Kidney epithelial cell (primary cell): ENCODE data around the gene MAEA. TPM values are rescaled to one million over a fixed set of nuclear protein-coding genes. Genes with fewer than 3 reads are reported as not detected.

Experiments
- DNase-seq: peaks from one replicate; pipeline ENCODE4 v3.0.0-alpha.2; 2010; ENCODE audit warnings: low read depth
- H3K27me3 ChIP-seq: 2 replicates; pipeline ENCODE4 v1.6.0; 2011; ENCODE audit warnings: low read length; ENCODE audit not compliant: control insufficient read depth, insufficient read depth
- H3K36me3 ChIP-seq: 2 replicates; pipeline ENCODE4 v1.5.1; 2011; ENCODE audit warnings: low read length; ENCODE audit not compliant: control insufficient read depth, insufficient read depth
- H3K4me3 ChIP-seq: 2 replicates; pipeline ENCODE4 v1.5.1; 2011; ENCODE audit warnings: low read depth, mild to moderate bottlenecking, control low read depth, low read length
- CTCF ChIP-seq: IDR thresholded peaks from 2 replicates; pipeline ENCODE4 v1.5.1; 2011; ENCODE audit warnings: mild to moderate bottlenecking, moderate library complexity, low read length, control low read depth, inconsistent platforms; ENCODE audit not compliant: insufficient read depth, poor library complexity, severe bottlenecking
- total RNA-seq: library from RNA; depleted of rRNA; stranded (reverse); fragments of >200 nt; gene quantifications from 2 replicates; pipeline ENCODE4 v1.2.3, GENCODE V29; 2015

MAEA gene
- total RNA-seq, 1 donor from 2014 or later = 79.1 TPM

- DNase-seq = no peak
- H3K27me3 ChIP-seq = no peaks in the 10 kb centered on the region
- H3K4me3 ChIP-seq = peak overlapping the region; percentile 85
- H3K36me3 ChIP-seq = no peaks in the 10 kb centered on the region
- peak; percentile 15 for TF ChIP-seq CTCF
Observed at GRCh38 chr4:1345903-1346780, 56.5 kb downstream of the MAEA start.

GRCh38 chr4:1346781-1347409, 57.2 kb downstream of the MAEA start, which contains the start of gene UVSSA:
TSS of gene UVSSA (plus strand) at chr4:1347208. CDS start at chr4:1348092, 884 bp downstream.
- DNase-seq = peak; percentile 95
- H3K36me3 ChIP-seq = no peaks in the 10 kb centered on the region
- no peaks in the 10 kb centered on the region for H3K27me3 ChIP-seq
- TF ChIP-seq CTCF = no peak
- H3K4me3 ChIP-seq = peak within 1 kb of the TSS; percentile 85

- no peaks in the 10 kb centered on the region for H3K27me3 ChIP-seq
- no peak for DNase-seq
- no peak for TF ChIP-seq CTCF
- H3K36me3 ChIP-seq = no peaks in the 10 kb centered on the region
- H3K4me3 ChIP-seq = peak overlapping the region; percentile 62
Observed at GRCh38 chr4:1347410-1347864, 57.7 kb downstream of the MAEA start.

- no peaks in the 10 kb centered on the region for H3K36me3 ChIP-seq
- DNase-seq = no peak
- H3K27me3 ChIP-seq = no peaks in the 10 kb centered on the region
- TF ChIP-seq CTCF = no peak
- H3K4me3 ChIP-seq = peak overlapping the region; percentile 62
Observed at GRCh38 chr4:1348014-1348513, 58.4 kb downstream of the MAEA start.

- Histone ChIP-seq H3K27me3 (no peaks in the 10 kb centered on the region), H3K36me3 (no peaks in the 10 kb centered on the region), H3K4me3 (no peak overlapping the region)
- no peak for TF ChIP-seq CTCF
- no peak for DNase-seq
Observed at GRCh38 chr4:1348746-1349145, 59.1 kb downstream of the MAEA start.
